ENCODE measurements around the gene COBL.

The COBL gene

DNA sequence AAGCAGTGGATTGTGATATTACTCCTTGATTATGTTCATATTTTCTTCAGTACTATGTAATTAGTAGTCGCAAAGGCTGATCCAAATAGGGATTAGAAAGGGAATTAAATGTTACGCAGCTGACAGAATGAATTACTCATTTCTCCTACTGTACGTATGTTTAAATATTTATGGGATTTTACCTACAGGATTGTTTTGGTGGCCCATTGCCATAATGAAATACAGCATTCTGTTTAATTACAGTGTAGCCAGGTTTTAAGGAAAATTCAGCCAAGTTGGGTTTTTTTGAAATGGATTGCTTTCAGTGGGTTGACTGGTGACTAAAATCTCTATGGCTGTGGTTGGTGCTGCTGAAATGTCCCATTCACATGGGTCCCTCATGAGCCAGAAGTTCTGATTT lies 336.2 kb downstream of the COBL start:
- no peak for DNase-seq

DNA sequence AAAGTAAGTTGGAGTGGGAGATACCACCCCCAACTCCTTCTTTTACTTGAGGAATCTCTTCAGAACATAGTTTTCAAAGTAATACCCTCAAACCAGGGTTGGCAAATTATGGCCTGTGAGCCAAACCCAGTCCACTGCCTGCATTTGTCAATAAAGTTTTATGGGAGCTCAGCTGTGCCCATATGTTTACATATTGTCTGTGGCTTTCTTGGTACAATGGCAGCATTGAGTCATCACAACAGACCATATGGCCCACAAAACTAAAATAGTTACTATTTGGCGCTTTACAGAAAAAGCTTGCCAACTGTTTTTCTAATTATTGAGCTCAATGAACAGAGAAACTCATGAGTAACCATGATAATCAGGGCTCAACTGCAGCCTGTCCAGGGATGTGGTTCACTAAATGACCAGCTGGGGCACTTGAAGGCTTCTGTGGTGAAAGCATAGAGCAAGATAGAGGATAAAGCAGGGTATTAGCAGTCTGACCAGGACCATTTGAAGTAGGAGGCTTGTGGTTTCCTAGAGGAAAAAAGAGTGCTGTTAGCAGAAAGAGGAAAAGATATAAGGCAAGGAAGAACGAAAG lies 337.9 kb downstream of the COBL start:
- no peak for DNase-seq

DNA sequence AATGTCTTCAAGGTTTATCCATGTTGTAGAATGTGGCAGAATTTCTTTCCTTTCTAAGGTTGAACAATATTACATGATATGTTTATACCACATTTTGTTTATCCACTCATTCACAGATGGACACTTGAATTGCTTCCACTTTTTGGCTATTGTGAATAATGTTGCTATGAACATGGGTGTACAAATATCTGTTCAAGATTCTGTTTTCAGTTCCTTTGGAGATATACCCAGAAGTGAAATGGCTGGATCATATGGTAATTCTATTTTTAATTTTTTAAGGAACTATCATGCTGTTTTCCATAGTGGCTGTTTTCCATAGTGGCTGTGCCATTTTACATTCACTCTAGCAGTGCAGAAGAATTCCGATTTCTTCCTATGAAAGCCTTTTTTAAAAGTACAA lies 339.2 kb downstream of the COBL start:
- no peak for DNase-seq

DNA sequence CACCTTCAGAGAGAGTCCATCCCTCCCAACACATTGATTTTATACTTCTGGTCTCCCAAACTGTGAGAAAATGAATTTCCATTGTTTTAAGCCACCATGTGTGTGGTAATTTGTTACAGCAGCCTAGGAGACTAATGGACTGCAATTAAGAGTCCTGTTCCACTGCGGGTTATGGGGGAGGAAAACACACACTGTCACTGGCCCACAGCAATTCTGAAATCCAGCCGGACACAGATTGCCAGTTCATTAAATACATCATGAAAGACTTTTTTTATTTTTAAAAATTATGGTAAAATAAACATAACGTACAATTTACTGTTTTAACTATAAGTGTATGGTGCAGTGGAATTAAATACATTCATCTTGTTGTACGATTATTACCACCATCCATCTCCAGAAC lies 340.5 kb downstream of the COBL start:
- DNase-seq = no peak

DNA sequence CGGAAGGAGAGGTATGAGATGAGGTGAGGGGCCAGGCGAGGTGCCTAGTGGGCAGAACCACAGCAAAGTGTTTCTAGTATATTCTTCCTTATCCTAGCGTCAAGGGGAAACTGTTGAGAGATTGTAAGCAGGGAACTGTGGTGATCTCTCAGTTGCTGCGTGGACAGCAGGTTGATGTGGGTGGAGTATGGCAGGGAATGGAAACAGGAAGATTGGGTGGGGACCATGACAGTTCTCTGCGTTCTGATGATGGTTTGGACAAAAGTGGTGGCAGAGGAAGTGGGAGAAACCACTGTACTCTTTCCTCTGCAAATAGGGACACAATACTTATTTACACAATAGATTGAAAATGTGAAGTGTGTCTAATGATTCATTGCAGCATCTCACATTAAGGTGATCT lies 342.4 kb downstream of the COBL start:
- no peak for DNase-seq

DNA sequence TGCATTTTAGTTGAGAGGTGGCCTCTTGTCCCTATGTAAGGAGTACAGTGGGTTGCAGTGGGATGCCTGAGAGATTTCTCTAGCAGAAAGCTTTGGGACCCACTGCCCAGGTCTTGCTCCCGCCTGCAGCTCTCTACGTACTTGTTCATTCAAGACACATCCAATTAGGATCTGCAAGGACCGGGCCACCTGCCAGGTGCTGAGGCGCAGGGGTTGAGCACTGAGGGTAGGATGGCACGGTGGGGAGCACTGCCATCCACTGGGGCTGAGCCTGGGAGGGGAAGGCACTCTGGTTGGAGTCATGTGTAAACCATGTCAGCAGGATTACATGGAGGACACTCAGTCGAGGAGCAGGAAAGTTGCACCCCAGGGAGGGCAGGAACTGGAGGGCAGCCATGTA lies 342.8 kb downstream of the COBL start:
- DNase-seq = no peak

DNA sequence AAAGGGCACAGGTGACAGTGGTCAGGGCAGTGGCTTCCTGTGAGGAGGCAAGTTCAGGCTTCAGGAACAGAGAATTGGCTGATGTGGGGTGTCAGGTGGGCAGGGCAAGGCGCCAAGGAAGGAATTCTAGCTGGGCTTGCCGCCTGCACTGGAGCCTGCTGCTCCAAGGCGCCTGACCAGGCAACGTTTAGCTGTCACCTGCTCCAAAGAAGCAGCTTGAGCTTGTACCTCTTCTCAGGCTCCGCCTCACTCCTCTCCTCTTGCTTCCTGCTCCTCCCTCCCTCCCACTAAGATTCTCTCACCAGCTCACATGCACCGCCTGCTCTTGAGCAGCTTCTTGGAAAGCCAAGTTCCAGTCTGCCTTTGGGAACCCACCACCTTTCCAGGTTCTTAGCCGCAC lies 346.5 kb downstream of the COBL start:
- DNase-seq = no peak

Data from NCI-H2081 (cell line).